Measurements from ENCODE around the gene TSPAN33.
"Not testable (repeated sequence)": the region's sequence is repeated elsewhere in the genome, so short reads cannot be mapped to it uniquely, and the experiment has no call there.

TSPAN33 gene

DNA sequence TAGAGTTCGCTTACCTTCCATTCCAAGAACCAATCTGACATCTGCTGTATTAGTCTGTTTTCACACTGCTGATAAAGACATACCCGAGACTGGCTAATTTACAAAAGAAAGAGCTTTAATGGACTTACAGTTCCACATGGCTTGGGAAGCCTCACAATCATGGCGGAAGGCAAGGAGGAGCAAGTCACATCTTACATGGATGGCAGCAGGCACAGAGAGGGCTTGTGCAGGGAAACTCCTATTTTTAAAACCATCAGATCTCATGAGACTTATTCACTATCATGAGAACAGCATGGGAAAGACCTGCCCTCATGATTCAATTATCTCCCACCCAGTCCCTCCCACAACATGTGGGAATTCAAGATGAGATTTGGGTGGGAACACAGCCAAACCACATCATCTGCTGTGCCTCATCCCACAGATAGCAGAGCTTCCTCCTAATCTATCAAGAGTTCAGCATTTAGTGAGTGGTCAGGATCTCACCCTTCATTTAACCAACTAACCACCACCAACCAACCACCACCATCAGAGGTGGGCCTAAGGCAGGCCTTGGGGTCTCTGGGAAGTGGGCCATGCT, 22.9 kb upstream of the TSPAN33 start:
- not testable (repeated sequence) for H3K4me3 ChIP-seq (ENCODE audit: insufficient read depth in 1 of 2, low read depth in 1 of 2, low read length in 2 of 2); H3K79me1 ChIP-seq (replicated peaks; ENCODE audit: low read length, poor library complexity, severe bottlenecking); H3K36me3 ChIP-seq (ENCODE audit: control insufficient read depth in 1 of 2, insufficient read depth in 2 of 2, low read depth in 1 of 2, low read length in 2 of 2); H4K8ac ChIP-seq (ENCODE audit: low read length); H3K18ac ChIP-seq (ENCODE audit: low read depth in 1 of 2, low read length in 2 of 2); H3K23ac ChIP-seq (ENCODE audit: low read length in 2 of 2); H3K4me2 ChIP-seq (ENCODE audit: low read length, poor library complexity, severe bottlenecking); H2AFZ ChIP-seq (ENCODE audit: low read depth, low read length); DNase-seq; H2BK5ac ChIP-seq (ENCODE audit: low read depth, low read length, poor library complexity, severe bottlenecking); H4K91ac ChIP-seq (ENCODE audit: low read length); H2BK120ac ChIP-seq (ENCODE audit: low read depth, low read length); H3K9ac ChIP-seq (ENCODE audit: low read length); H2BK12ac ChIP-seq (ENCODE audit: low read length in 2 of 2); H3K9me3 ChIP-seq (ENCODE audit: control insufficient read depth, low read length); H2BK15ac ChIP-seq (ENCODE audit: low read depth, poor library complexity, severe bottlenecking); H3K4ac ChIP-seq (ENCODE audit: low read depth in 1 of 2, low read length in 2 of 2); H3K14ac ChIP-seq (ENCODE audit: low read length in 2 of 2)
- Histone ChIP-seq H3K4me1 (ENCODE audit: control insufficient read depth, insufficient read depth, low read depth, low read length) (peaks cover 12% of the 10 kb centered on the region), H3K27ac (ENCODE audit: low read length, poor library complexity, severe bottlenecking) (peak overlapping the region; percentile 6), H2AK5ac (ENCODE audit: low read length, severe bottlenecking) (peak overlapping the region; percentile 24), H3K27me3 (ENCODE audit: control insufficient read depth in 1 of 2, insufficient read depth in 1 of 2, low read length in 2 of 2) (peaks cover 0 to 28% of the 10 kb centered on the region in 2 experiments)
- WGBS: 86% methylated on average over 3 of the region's 3 CpGs

DNA sequence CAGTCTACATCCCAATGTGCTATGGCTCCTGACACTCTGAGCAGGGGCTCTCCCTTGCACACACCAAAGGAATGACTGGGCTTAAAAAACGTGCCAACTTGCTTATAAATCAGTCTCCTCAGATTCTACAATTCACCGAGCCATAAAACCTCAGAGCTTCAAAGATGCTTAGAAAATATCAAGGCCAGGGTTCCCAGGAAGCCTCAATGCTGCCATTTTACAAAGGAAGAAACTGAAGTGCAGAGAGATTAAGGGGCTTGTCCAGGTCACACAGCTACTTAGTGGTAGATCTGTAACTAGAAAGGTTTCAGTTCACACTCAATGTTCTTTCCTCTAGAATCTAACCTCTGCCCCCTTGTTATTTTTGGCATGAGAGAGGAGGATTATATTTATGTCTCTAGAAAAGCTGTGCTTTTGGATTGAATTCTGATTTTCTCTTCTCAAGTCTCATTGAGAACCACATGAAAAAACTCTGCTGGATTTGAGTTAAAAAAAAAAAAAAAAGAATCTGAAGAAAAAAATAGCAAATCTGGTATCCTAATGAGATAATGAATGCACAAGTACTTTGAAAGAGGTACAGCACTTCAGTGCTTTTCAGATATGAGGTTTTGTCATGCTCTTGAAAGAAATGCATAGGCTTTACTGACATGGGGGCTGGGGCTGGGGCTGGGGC, 22.3 kb upstream of the TSPAN33 start:
- no peak overlapping the region for H2BK15ac ChIP-seq (ENCODE audit: low read depth, poor library complexity, severe bottlenecking)
- no peaks in the 10 kb centered on the region for H3K36me3 ChIP-seq (ENCODE audit: control insufficient read depth in 1 of 2, insufficient read depth in 2 of 2, low read depth in 1 of 2, low read length in 2 of 2)
- peak overlapping the region; percentile 70 for H3K27ac ChIP-seq (ENCODE audit: low read length, poor library complexity, severe bottlenecking)
- H3K23ac ChIP-seq (ENCODE audit: low read length in 2 of 2): no peak overlapping the region
- H3K9ac ChIP-seq (ENCODE audit: low read length): no peak overlapping the region
- H2AFZ ChIP-seq (ENCODE audit: low read depth, low read length): no peak overlapping the region
- H2BK12ac ChIP-seq (ENCODE audit: low read length in 2 of 2): no peak overlapping the region
- no peak overlapping the region for H3K4ac ChIP-seq (ENCODE audit: low read depth in 1 of 2, low read length in 2 of 2)
- no peaks in the 10 kb centered on the region for H3K79me1 ChIP-seq (replicated peaks; ENCODE audit: low read length, poor library complexity, severe bottlenecking)
- 50% methylated on average over 1 of the region's 2 CpGs for WGBS
- no peak for DNase-seq
- H3K14ac ChIP-seq (ENCODE audit: low read length in 2 of 2): no peak overlapping the region
- H2BK120ac ChIP-seq (ENCODE audit: low read depth, low read length): no peak overlapping the region
- no peak overlapping the region for H4K8ac ChIP-seq (ENCODE audit: low read length)
- H2BK5ac ChIP-seq (ENCODE audit: low read depth, low read length, poor library complexity, severe bottlenecking): no peak overlapping the region
- peaks cover 0 to 28% of the 10 kb centered on the region in 2 experiments for H3K27me3 ChIP-seq (ENCODE audit: control insufficient read depth in 1 of 2, insufficient read depth in 1 of 2, low read length in 2 of 2)
- H3K18ac ChIP-seq (ENCODE audit: low read depth in 1 of 2, low read length in 2 of 2): no peak overlapping the region
- H3K4me2 ChIP-seq (ENCODE audit: low read length, poor library complexity, severe bottlenecking): no peak overlapping the region
- peaks cover 12% of the 10 kb centered on the region for H3K4me1 ChIP-seq (ENCODE audit: control insufficient read depth, insufficient read depth, low read depth, low read length)
- H2AK5ac ChIP-seq (ENCODE audit: low read length, severe bottlenecking): no peak overlapping the region
- peaks cover 7% of the 10 kb centered on the region for H3K9me3 ChIP-seq (ENCODE audit: control insufficient read depth, low read length)
- no peak overlapping the region for H4K91ac ChIP-seq (ENCODE audit: low read length)
- H3K4me3 ChIP-seq (ENCODE audit: insufficient read depth in 1 of 2, low read depth in 1 of 2, low read length in 2 of 2): no peak overlapping the region

- H3K4ac ChIP-seq (ENCODE audit: low read depth in 1 of 2, low read length in 2 of 2): no peak overlapping the region
- no peak overlapping the region for H2BK120ac ChIP-seq (ENCODE audit: low read depth, low read length)
- H2BK12ac ChIP-seq (ENCODE audit: low read length in 2 of 2): no peak overlapping the region
- peaks cover 0 to 28% of the 10 kb centered on the region in 2 experiments for H3K27me3 ChIP-seq (ENCODE audit: control insufficient read depth in 1 of 2, insufficient read depth in 1 of 2, low read length in 2 of 2)
- no peak overlapping the region for H3K4me3 ChIP-seq (ENCODE audit: insufficient read depth in 1 of 2, low read depth in 1 of 2, low read length in 2 of 2)
- H3K18ac ChIP-seq (ENCODE audit: low read depth in 1 of 2, low read length in 2 of 2): no peak overlapping the region
- H2BK15ac ChIP-seq (ENCODE audit: low read depth, poor library complexity, severe bottlenecking): no peak overlapping the region
- DNase-seq: peak; percentile 61
- peaks cover 7% of the 10 kb centered on the region for H3K9me3 ChIP-seq (ENCODE audit: control insufficient read depth, low read length)
- no peak overlapping the region for H4K8ac ChIP-seq (ENCODE audit: low read length)
- no peaks in the 10 kb centered on the region for H3K36me3 ChIP-seq (ENCODE audit: control insufficient read depth in 1 of 2, insufficient read depth in 2 of 2, low read depth in 1 of 2, low read length in 2 of 2)
- no peak overlapping the region for H2AK5ac ChIP-seq (ENCODE audit: low read length, severe bottlenecking)
- H3K23ac ChIP-seq (ENCODE audit: low read length in 2 of 2): no peak overlapping the region
- no peaks in the 10 kb centered on the region for H3K79me1 ChIP-seq (replicated peaks; ENCODE audit: low read length, poor library complexity, severe bottlenecking)
- H3K27ac ChIP-seq (ENCODE audit: low read length, poor library complexity, severe bottlenecking): peak overlapping the region; percentile 70
- no peak overlapping the region for H3K4me2 ChIP-seq (ENCODE audit: low read length, poor library complexity, severe bottlenecking)
- no peak overlapping the region for H4K91ac ChIP-seq (ENCODE audit: low read length)
- no peak overlapping the region for H2BK5ac ChIP-seq (ENCODE audit: low read depth, low read length, poor library complexity, severe bottlenecking)
- H3K4me1 ChIP-seq (ENCODE audit: control insufficient read depth, insufficient read depth, low read depth, low read length): peaks cover 14% of the 10 kb centered on the region
- H3K9ac ChIP-seq (ENCODE audit: low read length): no peak overlapping the region
- 80% methylated on average over 4 of the region's 4 CpGs for WGBS
- H3K14ac ChIP-seq (ENCODE audit: low read length in 2 of 2): no peak overlapping the region
- H2AFZ ChIP-seq (ENCODE audit: low read depth, low read length): no peak overlapping the region
These were observed 21.6 kb upstream of the TSPAN33 start for GRCh38 chr7:129122751-129123509.

DNA sequence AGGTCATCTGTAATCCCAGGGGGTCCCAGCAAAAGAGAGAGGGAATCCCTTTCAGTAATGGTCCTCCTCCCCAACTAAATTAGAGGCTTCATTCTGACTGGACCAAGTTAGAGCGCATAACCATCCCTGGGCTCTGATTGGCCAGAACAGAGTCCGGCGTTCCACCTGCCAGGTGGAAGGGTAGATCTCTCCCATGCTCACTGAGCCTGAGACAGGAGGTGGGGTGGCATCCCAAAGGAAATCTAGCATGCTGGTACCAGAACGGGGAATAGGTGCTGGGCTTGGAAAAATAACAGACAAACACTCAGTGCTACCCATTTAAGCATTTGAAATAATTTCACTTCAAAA, 21.0 kb upstream of the TSPAN33 start:
- H3K4me1 ChIP-seq (ENCODE audit: control insufficient read depth, insufficient read depth, low read depth, low read length): peaks cover 14% of the 10 kb centered on the region
- DNase-seq: no peak
- H3K18ac ChIP-seq (ENCODE audit: low read depth in 1 of 2, low read length in 2 of 2): no peak overlapping the region
- no peak overlapping the region for H2AK5ac ChIP-seq (ENCODE audit: low read length, severe bottlenecking)
- peaks cover 0 to 28% of the 10 kb centered on the region in 2 experiments for H3K27me3 ChIP-seq (ENCODE audit: control insufficient read depth in 1 of 2, insufficient read depth in 1 of 2, low read length in 2 of 2)
- no peak overlapping the region for H3K4me2 ChIP-seq (ENCODE audit: low read length, poor library complexity, severe bottlenecking)
- no peak overlapping the region for H3K23ac ChIP-seq (ENCODE audit: low read length in 2 of 2)
- H3K14ac ChIP-seq (ENCODE audit: low read length in 2 of 2): no peak overlapping the region
- H3K9ac ChIP-seq (ENCODE audit: low read length): no peak overlapping the region
- no peak overlapping the region for H2BK15ac ChIP-seq (ENCODE audit: low read depth, poor library complexity, severe bottlenecking)
- H2BK5ac ChIP-seq (ENCODE audit: low read depth, low read length, poor library complexity, severe bottlenecking): no peak overlapping the region
- no peak overlapping the region for H2AFZ ChIP-seq (ENCODE audit: low read depth, low read length)
- WGBS: 98% methylated on average over 4 of the region's 4 CpGs
- no peak overlapping the region for H3K4me3 ChIP-seq (ENCODE audit: insufficient read depth in 1 of 2, low read depth in 1 of 2, low read length in 2 of 2)
- no peak overlapping the region for H3K4ac ChIP-seq (ENCODE audit: low read depth in 1 of 2, low read length in 2 of 2)
- no peak overlapping the region for H4K91ac ChIP-seq (ENCODE audit: low read length)
- no peaks in the 10 kb centered on the region for H3K79me1 ChIP-seq (replicated peaks; ENCODE audit: low read length, poor library complexity, severe bottlenecking)
- H3K27ac ChIP-seq (ENCODE audit: low read length, poor library complexity, severe bottlenecking): no peak overlapping the region
- no peak overlapping the region for H2BK120ac ChIP-seq (ENCODE audit: low read depth, low read length)
- H3K36me3 ChIP-seq (ENCODE audit: control insufficient read depth in 1 of 2, insufficient read depth in 2 of 2, low read depth in 1 of 2, low read length in 2 of 2): no peaks in the 10 kb centered on the region
- H4K8ac ChIP-seq (ENCODE audit: low read length): no peak overlapping the region
- H3K9me3 ChIP-seq (ENCODE audit: control insufficient read depth, low read length): peaks cover 7% of the 10 kb centered on the region
- H2BK12ac ChIP-seq (ENCODE audit: low read length in 2 of 2): no peak overlapping the region

All from mesenchymal stem cell (in vitro differentiated cells and primary cell).